NCI-H128 (cell line): ENCODE results near the gene TMEFF1.
"Not testable (repeated sequence)": the region's sequence is repeated elsewhere in the genome, so short reads cannot be mapped to it uniquely, and the experiment has no call there.

Experiments used
- DNase-seq: peaks from one replicate; lab custom pipeline; 2025; ENCODE audit not compliant: unreplicated experiment; lab: John Stamatoyannopoulos, UW

TMEFF1 gene, protein sequence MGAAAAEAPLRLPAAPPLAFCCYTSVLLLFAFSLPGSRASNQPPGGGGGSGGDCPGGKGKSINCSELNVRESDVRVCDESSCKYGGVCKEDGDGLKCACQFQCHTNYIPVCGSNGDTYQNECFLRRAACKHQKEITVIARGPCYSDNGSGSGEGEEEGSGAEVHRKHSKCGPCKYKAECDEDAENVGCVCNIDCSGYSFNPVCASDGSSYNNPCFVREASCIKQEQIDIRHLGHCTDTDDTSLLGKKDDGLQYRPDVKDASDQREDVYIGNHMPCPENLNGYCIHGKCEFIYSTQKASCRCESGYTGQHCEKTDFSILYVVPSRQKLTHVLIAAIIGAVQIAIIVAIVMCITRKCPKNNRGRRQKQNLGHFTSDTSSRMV

DNA sequence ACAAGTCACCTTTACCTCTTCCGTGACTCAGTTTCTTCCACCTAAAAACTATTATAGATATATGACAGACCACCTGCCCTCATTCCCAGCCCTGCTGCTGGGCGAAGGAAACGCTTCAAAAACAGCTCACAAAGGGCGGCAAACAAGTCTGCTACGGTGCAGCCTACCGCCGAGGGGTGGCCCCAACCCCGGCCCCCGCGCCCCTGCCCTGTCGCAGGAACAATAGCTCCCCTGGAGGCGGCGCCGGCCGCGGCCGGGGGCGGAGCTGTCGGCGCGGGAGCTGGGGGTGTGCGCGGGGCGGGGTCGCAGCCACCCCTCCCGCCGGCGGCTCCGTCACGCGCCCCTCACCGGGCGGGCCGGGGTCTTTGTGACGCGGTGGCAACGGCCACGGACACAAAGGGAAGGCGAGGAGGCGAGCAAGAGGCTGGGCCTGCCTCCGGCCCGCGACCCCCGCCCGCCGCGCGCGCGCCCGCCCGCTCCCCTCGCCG is at the start of gene TMEFF1:
TMEFF1 (plus strand) TSS at position 362 of the 488 bp plus-strand sequence. CDS start 396 bp downstream, outside the sequence.
- DNase-seq: peak; percentile 58

DNA sequence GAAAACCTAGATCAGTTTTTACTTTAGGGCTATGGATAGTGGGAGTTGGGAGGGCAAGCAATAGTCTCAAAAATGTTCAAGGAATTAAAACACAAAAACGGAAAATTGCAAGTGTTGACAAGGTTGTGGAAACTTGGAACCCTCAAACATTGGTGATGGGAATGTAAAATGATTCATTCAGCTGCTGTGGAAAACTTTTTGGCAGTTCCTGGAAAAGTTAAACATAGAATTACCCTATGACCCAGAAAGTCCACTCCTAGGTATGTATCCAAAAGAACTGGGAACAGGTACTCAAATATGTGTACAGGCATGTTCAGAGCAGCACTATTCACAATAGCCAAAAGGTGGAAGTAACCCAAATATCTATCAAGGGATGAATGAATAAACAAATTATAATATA is 47.2 kb upstream of the TMEFF1 start:
- DNase-seq: no peak

DNA sequence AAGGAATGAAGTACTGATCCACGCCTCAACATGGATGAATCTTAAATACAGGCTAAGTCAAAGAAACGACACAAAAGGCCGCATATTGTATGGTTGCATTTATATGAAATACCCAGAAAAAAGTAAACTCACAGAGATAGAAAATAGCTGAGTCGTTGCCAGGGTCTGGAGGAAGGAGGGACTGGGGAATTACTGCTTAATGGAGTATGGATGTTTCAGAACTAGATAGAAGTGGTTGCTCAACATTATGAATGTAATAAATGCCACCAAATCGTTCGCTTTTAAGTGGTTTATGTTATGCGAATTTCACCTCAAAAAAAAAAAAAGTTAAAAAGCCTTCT is 46.8 kb upstream of the TMEFF1 start:
- no peak for DNase-seq

DNA sequence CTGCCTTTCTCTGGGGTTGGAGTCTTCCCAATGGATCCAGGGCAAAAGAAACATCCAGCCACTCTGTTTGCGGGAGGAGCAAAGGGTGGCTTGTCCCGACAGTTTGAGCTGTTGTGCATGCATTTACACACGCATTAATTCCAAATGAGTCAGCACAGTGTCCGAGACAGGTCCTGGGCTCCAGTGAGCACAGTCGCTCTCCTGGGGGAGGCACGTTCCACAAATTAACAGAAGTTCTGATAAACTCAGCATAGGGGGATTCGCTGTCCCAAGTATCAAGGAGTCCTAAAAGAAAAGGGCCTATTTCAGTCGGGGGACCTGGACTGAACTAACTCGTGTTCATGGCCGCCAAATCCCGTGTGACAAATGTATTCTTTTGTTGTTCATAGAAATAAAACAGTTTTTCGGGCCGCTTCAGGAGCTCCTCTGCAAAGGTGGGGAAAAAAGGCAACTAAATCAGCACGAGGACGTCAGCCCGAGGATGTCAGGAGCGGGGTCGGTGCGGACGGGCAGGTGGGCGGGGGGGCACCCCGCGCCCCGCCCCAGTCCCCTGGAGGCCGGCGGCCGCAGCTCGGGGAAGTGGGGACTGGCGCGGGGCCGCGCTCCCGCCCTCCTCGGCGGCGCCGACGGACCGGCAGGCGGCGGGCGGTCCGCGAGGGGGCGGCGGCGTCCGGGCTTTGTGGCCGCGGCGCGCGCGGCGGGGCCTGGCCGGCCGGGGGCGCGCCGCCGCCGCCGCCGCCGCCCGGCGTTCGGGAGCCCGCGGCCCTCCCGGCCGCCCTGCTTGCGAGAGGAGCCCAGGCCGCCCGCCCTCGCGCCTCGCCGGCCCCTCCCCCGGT is 46.2 kb upstream of the TMEFF1 start, which contains the start of gene MSANTD3:
MSANTD3 (plus strand) TSS at position 614 of the 836 bp plus-strand sequence. CDS start 14,796 bp downstream, outside the sequence.
- DNase-seq: peak; percentile 26

DNA sequence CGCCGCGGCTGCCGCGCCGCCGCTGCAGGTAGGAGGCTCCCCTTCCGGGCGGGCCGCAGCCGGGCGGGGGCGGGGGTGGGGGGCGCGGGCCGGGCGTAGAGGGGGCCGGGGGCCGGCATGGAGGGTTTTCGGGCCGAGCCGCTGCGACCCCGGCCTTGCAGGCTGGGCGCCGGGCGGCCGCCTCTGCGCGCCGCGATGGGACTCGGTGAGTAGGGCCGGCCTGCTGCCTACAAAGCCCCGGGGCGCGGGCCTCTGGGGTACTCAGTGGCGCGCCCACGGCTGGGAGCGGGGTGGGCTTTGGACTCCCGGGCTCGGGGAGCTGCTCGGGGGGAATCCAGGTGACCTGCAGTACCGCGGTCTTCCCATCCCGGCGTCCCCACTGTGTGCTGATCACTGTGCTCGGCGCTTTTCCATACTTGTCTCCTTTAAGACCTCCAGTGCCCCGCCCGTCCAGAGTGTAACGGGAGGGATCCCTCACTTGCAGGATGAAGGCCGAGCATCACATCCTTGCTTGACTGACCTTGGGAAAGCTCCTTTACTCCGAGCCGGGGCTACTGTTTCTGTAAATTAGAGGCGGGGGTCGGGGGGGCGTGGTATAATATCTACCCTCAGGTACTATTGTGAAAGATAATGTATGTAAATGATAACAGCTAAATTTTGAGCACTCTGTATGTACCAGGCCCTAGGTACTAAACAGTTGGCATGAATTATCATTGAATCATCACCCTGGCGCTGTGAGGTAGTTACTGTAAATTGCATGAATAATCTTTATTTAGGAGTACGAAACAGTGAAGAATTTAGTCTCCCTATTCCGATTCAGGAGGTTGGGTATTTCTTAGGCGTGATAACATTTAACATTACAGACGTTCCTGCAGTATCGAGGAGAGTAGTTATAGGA is 45.3 kb upstream of the TMEFF1 start:
- DNase-seq: peak; percentile 23

DNA sequence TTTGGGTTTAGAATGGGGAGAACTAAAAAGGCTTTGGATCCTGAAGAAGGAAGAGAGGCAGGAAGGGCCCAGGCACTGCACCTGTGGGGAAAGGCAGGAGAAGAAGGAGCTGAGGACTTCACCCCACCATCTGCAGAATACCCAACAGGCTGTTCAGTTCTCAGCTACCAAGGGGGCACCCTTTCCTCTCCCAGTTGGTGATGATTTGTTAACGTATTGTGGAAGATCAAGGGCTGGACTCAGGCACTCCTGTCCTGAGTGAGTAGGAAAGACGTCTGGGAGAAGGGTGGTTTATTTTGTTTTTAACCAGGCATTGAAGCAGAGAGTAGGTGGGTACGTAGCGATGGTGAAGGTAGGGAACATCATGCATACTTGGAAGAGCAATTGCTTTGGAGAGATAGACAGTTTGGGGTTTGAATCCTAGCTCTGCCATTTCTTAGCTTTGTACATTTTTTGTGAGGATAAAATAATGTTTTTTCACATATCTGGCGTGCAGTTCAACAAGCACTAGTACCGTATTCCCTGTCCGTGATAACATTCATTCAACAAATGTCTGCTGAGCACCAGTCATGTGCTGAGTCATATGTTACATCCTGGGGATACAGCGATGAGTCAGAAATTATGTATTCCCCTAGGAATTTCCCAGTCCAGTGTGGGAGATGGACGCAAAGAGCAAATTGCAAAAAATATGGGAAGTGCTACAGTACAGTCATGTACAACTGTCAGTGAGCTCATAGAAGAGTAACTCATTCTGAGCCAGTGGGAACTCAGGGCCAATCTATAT is 43.9 kb upstream of the TMEFF1 start:
- DNase-seq: no peak

DNA sequence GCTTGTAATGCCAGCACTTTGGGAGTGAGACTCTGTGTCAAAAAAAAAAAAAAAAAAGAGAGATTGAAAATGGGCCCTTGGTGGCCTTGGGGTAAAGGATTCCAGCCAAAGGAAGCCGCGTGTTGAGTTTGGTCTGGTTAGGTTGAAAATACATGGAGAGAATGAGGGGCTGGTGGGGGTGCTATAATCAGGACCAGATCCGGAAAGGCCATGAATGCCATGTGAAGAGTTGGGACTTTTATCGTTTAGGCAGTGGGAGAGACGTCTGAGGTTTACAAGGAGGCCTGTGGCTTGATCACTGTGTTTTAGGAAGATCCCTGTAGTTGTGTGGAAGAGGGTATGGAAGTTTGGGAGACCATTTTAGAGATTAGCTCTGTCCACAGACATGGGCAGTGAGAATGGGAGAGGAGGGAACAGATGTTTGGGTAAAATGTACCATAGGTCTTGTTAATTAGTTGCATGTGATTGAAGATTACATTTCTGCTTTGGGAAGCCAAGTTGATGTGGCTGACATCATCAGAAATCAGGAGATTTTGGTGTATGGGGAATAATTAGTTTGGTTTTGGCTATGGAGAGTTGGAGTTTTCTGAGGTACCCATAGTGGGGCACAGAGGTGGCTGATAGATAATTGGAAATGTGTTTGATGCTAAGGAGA is 42.5 kb upstream of the TMEFF1 start:
- no peak for DNase-seq

DNA sequence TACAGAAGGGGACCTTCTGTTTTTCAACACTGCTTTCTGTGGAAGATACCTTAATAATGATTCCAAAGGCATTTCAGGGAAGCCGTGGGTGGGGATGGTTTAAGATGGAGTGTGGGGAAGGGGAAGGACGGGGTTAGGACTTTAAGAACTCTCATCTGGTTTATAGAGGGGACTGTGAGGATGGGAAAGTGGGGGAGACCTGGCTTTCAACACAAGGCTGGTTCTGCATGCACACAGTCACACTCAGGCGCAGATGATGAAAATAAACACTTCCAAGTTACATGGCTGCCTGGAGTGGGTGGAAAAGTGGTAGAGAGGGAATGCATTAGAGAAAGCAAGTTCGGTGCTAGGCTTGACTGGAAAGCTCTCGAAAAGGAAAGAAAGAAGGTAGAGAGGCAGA is 41.1 kb upstream of the TMEFF1 start:
- no peak for DNase-seq

DNA sequence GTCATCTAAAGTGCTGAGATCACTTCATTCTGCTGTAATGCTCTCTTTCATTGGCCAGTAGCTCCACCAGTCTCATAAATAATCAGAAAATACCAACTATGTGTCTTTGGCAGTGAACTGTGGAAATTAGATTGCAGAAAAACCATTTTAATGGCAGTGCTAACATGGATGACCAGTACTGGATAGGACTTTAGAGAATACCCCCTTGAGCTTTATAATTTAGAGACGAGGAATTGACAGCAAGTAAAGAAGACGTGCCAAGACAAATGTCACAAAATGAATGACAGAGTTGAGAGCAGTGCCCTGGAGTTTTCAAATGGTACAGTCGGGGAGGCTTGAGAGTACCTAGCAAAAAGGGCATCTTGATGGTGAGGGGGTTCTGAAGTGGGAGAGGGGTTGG is 40.2 kb upstream of the TMEFF1 start:
- no peak for DNase-seq

DNA sequence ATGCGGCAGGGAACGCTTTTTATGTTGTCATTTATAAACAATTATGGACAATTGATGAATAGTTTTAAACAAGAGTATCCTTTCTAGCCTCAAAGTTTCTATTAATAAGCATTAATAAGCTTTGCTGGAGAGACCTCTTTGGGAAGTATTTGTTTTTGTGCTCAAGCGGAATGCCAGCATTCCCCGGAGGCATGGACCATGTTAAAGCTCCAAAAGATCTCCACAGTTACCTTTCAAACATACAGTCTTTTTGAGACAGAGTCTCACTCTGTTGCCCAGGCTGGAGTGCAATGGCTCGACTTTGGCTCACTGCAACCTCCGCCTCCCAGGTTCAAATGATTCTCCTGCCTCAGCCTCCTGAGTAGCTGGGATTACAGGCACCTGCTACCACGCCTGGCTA is 36.4 kb upstream of the TMEFF1 start:
- DNase-seq: no peak

DNA sequence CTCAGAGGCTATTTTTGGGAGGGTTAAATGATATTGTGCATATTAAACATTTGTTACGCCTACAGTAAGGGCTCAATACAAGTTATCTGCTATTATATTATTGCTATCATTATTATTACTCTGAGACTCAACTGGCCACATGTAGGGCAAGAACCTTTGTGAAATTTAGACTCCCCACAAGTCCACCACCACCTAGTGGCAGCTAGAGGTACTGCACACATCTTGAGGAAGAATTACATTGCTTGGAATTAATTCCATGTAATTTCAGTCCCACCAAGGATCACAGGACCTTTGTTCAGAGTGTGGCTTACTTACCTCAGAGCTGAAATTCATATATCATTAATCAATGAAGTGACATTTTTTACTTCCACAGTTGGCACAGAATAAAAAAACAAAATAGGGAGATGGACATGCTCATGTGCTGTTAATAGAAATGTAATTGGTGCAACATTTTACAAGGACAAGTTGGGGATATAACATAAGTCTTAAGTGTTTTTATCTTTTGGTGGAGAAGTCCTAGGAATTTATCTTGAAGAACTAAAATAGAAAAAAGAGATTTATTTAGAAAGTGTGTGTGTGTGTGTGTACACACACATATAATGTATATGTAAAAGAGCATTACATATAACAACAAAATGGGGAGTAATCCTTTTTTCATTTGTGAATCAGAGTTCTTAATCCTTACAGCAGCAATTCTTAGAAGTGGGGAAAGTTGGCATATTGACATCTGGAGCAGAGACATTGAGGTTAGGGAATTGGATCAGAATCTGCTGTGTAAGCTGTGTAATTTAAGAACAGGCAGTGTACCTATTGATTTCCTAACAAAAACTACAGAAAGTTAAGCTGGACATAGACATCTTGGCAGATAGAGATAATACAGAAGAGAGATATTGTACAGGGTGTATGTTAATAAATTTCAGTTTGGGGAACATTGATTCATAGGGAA is 34.8 kb upstream of the TMEFF1 start:
- DNase-seq: peak; percentile 62

DNA sequence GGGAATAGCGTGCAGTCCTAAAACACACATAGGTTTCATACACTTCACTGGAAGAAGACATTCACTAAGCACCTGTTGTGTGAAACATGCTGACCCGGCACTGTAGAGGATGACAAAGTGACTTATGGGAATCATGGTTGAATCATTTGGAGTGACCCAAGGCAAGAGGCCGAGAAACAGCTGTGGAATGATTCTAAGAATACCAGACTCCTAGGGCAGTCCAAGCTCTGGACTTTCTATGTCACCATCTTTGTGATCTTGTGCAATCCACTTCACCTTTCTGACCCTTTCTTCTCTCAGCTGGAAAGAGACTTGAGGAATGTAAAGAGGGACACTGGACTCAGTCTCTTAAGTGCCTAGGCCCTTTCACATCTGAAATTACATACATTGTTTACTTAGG is 32.9 kb upstream of the TMEFF1 start:
- no peak for DNase-seq

DNA sequence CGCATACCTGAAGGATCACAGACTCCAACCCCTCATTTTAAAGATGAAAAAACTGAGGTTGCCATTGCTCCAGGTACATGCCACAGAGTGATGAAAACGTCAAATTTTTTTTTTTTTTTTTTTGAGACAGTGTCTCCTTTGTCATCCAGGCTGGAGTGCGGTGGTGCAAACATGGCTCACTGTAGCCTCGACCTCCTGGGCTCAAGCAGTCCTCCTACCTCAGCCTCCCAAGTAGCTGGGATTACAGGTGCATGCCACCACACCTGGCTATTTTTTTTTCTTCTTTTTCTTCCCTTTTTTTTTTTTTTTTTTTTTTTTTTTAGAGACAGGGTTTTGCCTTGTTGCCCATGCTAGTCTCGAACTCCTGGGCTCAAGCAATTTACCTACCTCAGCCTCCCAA is 32.5 kb upstream of the TMEFF1 start:
- DNase-seq: not testable (repeated sequence)

DNA sequence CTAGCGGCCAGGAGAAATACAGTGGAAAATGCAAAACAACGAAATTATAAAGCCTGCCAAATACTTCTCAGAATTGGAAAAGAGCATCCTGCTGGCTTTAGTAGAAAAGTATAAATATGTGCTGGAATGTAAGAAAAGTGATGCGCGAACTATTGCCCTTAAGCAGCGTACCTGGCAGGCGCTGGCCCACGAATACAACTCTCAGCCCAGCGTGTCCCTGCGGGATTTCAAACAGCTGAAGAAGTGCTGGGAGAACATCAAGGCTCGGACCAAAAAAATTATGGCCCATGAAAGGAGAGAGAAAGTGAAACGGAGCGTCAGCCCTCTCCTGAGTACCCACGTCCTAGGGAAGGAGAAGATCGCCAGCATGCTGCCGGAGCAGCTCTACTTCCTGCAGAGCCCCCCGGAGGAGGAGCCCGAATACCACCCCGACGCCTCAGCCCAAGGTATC is 31.0 kb upstream of the TMEFF1 start:
- no peak for DNase-seq

DNA sequence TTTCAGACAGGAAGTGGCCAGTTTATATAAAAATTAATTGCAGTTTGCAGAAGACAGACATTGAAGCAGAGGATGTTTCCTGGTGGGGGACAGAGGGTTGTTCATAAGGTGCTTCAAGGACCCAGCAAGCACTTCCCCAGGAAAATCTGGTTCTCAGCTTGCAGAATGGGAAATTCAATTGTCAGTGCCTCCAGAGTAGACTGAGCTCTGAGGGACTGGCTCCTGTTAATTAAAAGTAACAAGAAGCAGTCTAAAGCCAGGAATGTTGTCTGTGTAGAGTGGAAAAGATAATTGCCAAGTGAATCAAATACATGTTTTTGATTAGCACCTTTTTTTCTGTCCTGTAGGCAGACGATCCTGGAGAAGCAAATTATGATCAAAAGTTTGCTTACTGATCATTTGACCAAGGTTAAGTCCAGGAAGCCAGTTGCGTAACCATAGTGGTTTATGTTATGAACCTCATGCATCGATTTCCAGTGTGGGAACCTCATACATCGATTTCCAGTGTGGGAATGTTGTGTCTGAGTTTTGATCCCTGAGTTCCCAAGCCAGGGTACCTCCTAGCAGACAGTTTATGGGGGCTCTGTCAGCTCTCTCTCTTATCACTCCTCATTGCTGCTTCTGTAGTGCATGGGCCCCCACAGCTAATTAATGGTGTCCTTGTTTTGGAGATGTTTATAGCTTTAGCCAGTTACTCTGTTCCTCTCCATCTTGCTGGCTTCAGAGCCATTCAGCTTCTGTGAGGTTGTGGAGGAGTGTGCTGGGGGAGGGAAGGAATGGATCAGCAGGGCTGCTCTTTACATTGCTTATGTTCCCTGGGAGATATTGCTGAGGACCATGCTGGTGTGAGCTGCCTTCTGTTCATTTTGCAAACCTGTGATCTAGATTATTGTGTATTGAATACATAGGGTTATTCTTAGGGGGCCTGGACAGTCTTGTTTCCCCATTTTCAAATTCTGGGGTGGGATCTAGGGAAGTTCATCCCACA is 28.9 kb upstream of the TMEFF1 start:
- DNase-seq: no peak

DNA sequence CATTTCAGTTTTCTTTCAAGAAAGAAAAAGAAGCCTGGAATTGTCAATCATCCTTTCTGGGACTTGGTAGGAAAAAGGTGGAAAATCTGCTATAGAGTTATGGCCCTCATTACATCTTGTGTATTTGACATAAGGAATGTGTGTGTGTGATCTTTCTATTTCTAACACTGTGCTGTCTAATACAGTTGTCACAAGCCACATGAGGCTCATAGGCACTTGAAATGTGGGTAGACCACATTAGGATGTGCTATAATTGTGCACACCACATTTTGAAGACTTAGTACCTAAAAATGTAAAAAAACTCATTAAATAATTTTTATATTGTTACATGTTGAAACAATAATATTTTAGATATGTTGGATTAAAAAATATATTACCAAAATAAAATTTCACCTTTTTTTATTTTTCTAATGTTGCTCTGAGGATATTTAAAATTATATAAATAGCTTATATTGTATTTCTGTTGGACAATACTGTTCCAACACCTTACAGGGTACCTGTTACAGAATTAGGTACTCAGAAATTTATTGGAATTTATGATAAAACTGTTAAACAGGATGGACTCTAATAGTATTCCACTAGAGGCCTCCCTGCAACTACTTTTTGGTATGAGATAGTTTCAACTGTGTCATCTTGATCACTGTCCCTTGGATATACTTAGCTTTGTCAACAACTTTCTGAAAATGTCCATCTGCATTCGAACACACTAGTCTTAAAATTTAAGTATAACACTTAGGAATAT is 27.6 kb upstream of the TMEFF1 start:
- no peak for DNase-seq
